ENCODE data around the gene GNA14. TPM values are rescaled to one million over a fixed set of nuclear protein-coding genes. Genes with fewer than 3 reads are reported as not detected.
"Not testable (repeated sequence)": the region's sequence is repeated elsewhere in the genome, so short reads cannot be mapped to it uniquely, and the experiment has no call there.

GNA14 gene
- total and polyA plus RNA-seq, 2 experiments from 2014 or later = 3.9 to 10.5 TPM

- no peak overlapping the region for H3K27ac Mint-ChIP-seq
- no peak for ATAC-seq
- Histone ChIP-seq H3K9me2 (ENCODE audit: insufficient read depth) (no peaks in the 10 kb centered on the region; the same call in 1 of the 2 replicates), H3K79me2 (replicated peaks; ENCODE audit: insufficient read depth) (no peaks in the 10 kb centered on the region), H2AFZ (no peak overlapping the region), H3F3A (replicated peaks; ENCODE audit: low read depth) (no peaks in the 10 kb centered on the region), H3K4me1 (ENCODE audit: insufficient read depth) (peaks cover 8% of the 10 kb centered on the region; the same call in 1 of the 2 replicates), H3K4me3 (no peak overlapping the region), H3K27ac (ENCODE audit: low read depth) (no peak overlapping the region), H3K27me3 (ENCODE audit: insufficient read depth) (no peaks in the 10 kb centered on the region), H3K36me3 (ENCODE audit: insufficient read depth) (no peaks in the 10 kb centered on the region), H4K20me1 (replicated peaks; ENCODE audit: insufficient read depth) (no peaks in the 10 kb centered on the region), H3K4me2 (no peak overlapping the region)
- H3K4me1 Mint-ChIP-seq = peaks cover 9% of the 10 kb centered on the region
- H3K27me3 Mint-ChIP-seq (ENCODE audit: insufficient read depth, low read depth, poor library complexity) = peaks cover 2% of the 10 kb centered on the region
- DNase-seq (ENCODE audit: low spot score) = no peak
- no peaks in the 10 kb centered on the region for H3K36me3 Mint-ChIP-seq (ENCODE audit: low read depth)
- no peaks in the 10 kb centered on the region for H3K9me3 Mint-ChIP-seq
- no peak for TF ChIP-seq STAT1 (IDR thresholded peaks at IDR 0.05; ENCODE audit: unreplicated experiment)
- no peak for TF ChIP-seq ETS1 (IDR thresholded peaks at IDR 0.05)
- H3K4me3 Mint-ChIP-seq = no peak overlapping the region
Measured at GRCh38 chr9:77497322-77498198, 150.6 kb downstream of the GNA14 start.

GRCh38 chr9:77495834-77496671 lies 152.1 kb downstream of the GNA14 start:
- Mint-ChIP-seq H3K27ac (no peak overlapping the region), H3K9me3 (peaks cover 8% of the 10 kb centered on the region; the same call in 2 of the 3 replicates)
- ATAC-seq = peak; percentile 42; the same call in 2 of the 3 replicates

GRCh38 chr9:77490279-77490678 lies 157.8 kb downstream of the GNA14 start:
- not testable (repeated sequence) for H3K4me3 Mint-ChIP-seq; ATAC-seq; H3K4me3 ChIP-seq; H3K27ac Mint-ChIP-seq; DNase-seq (ENCODE audit: low spot score); H3K36me3 ChIP-seq (ENCODE audit: insufficient read depth); H3F3A ChIP-seq (replicated peaks; ENCODE audit: low read depth); H3K27me3 Mint-ChIP-seq (ENCODE audit: insufficient read depth, low read depth, poor library complexity); H3K4me2 ChIP-seq; H3K27ac ChIP-seq (ENCODE audit: low read depth); H3K4me1 Mint-ChIP-seq; H3K4me1 ChIP-seq (ENCODE audit: insufficient read depth); H3K79me2 ChIP-seq (replicated peaks; ENCODE audit: insufficient read depth); H4K20me1 ChIP-seq (replicated peaks; ENCODE audit: insufficient read depth); H3K9me2 ChIP-seq (ENCODE audit: insufficient read depth); H3K27me3 ChIP-seq (ENCODE audit: insufficient read depth); H2AFZ ChIP-seq
- H3K9me3 Mint-ChIP-seq = peaks cover 28% of the 10 kb centered on the region
- peaks cover 34% of the 10 kb centered on the region for H3K36me3 Mint-ChIP-seq (ENCODE audit: low read depth)

More at GRCh38 chr9:77495834-77496671, 152.1 kb downstream of the GNA14 start:
- Histone ChIP-seq H3K9me2 (ENCODE audit: insufficient read depth) (no peaks in the 10 kb centered on the region; the same call in 1 of the 2 replicates), H3K27ac (ENCODE audit: low read depth) (0 out of 2 replicates have a peak overlapping the region, but pooled peaks have one; percentile 3), H2AFZ (no peak overlapping the region), H3K4me1 (ENCODE audit: insufficient read depth) (peaks cover 8% of the 10 kb centered on the region; the same call in 1 of the 2 replicates), H3K4me3 (no peak overlapping the region), H3K4me2 (no peak overlapping the region), H3F3A (replicated peaks; ENCODE audit: low read depth) (no peaks in the 10 kb centered on the region), H3K79me2 (replicated peaks; ENCODE audit: insufficient read depth) (no peaks in the 10 kb centered on the region), H4K20me1 (replicated peaks; ENCODE audit: insufficient read depth) (no peaks in the 10 kb centered on the region), H3K36me3 (ENCODE audit: insufficient read depth) (no peaks in the 10 kb centered on the region), H3K27me3 (ENCODE audit: insufficient read depth) (no peaks in the 10 kb centered on the region)
- DNase-seq (ENCODE audit: low spot score) = peak; percentile 45
- peaks cover 9% of the 10 kb centered on the region; the same call in 1 of the 3 replicates for H3K36me3 Mint-ChIP-seq (ENCODE audit: low read depth)
- peaks cover 8% of the 10 kb centered on the region for H3K4me1 Mint-ChIP-seq
- no peak for TF ChIP-seq ZNF331 (CRISPR knock-in tag; IDR thresholded peaks at IDR 0.05; ENCODE audit: low read depth)
- H3K4me3 Mint-ChIP-seq = no peak overlapping the region
- peaks cover 2% of the 10 kb centered on the region for H3K27me3 Mint-ChIP-seq (ENCODE audit: insufficient read depth, low read depth, poor library complexity)

- H3K4me2 ChIP-seq; H3K4me3 Mint-ChIP-seq; H3K36me3 ChIP-seq (ENCODE audit: insufficient read depth); H3K27ac ChIP-seq (ENCODE audit: low read depth); ATAC-seq; H3K79me2 ChIP-seq (replicated peaks; ENCODE audit: insufficient read depth); H3K27me3 Mint-ChIP-seq (ENCODE audit: insufficient read depth, low read depth, poor library complexity); H3K4me1 Mint-ChIP-seq; H3K27ac Mint-ChIP-seq; H3K4me3 ChIP-seq; H2AFZ ChIP-seq; H4K20me1 ChIP-seq (replicated peaks; ENCODE audit: insufficient read depth); DNase-seq (ENCODE audit: low spot score); H3K27me3 ChIP-seq (ENCODE audit: insufficient read depth); H3K9me2 ChIP-seq (ENCODE audit: insufficient read depth); H3F3A ChIP-seq (replicated peaks; ENCODE audit: low read depth); H3K4me1 ChIP-seq (ENCODE audit: insufficient read depth): not testable (repeated sequence)
- peaks cover 34% of the 10 kb centered on the region for H3K36me3 Mint-ChIP-seq (ENCODE audit: low read depth)
- H3K9me3 Mint-ChIP-seq = peaks cover 28% of the 10 kb centered on the region
Measured at GRCh38 chr9:77489405-77490163, 158.5 kb downstream of the GNA14 start.

Measured in GM23338 (cell line).